Neural cell (in vitro differentiated cells): ENCODE measurements around the gene GSE1. TPM values are rescaled to one million over a fixed set of nuclear protein-coding genes. Genes with fewer than 3 reads are reported as not detected.

ENCODE experiments used
- H2AFZ ChIP-seq: fragments of 200-600, 300-800 bp; sonication (generic), shearing (Covaris generic); 2 replicates; pipeline ENCODE4 v1.6.0; 2014; ENCODE audit warnings: low read depth, mild to moderate bottlenecking, antibody characterized with exemption, low read length, moderate library complexity
- H3F3A ChIP-seq: fragments of 200-600 bp; shearing (Covaris generic); 2 replicates; pipeline ENCODE4 v1.6.1; 2016; ENCODE audit warnings: mild to moderate bottlenecking, moderate library complexity, mixed read lengths, antibody characterized with exemption, low read length; ENCODE audit not compliant: insufficient read depth, poor library complexity, severe bottlenecking
- H3K27ac ChIP-seq: fragments of 200-600, 300-800 bp; sonication (generic), shearing (Covaris generic); 2 replicates; pipeline ENCODE4 v1.5.1; 2014; ENCODE audit warnings: mild to moderate bottlenecking, low read length, moderate library complexity
- H3K27me3 ChIP-seq: fragments of 300-800, 200-600 bp; sonication (generic), shearing (Covaris generic); 2 replicates; pipeline ENCODE4 v1.6.0; 2014; ENCODE audit warnings: mild to moderate bottlenecking, low read depth, low read length, moderate library complexity; ENCODE audit not compliant: insufficient read depth
- H3K36me3 ChIP-seq: fragments of 300-800, 200-600 bp; sonication (generic), shearing (Covaris generic); 2 replicates; pipeline ENCODE4 v1.5.1; 2014; ENCODE audit warnings: mild to moderate bottlenecking, antibody characterized with exemption, low read length, moderate library complexity; ENCODE audit not compliant: insufficient read depth
- H3K4me2 ChIP-seq: fragments of 300-800, 200-600 bp; sonication (generic), shearing (Covaris generic); 2 replicates; pipeline ENCODE4 v1.6.0; 2014; ENCODE audit warnings: mild to moderate bottlenecking, low read length
- H3K4me3 ChIP-seq: fragments of 300-800, 200-600 bp; sonication (generic), shearing (Covaris generic); 2 replicates; pipeline ENCODE4 v1.5.1; 2014; ENCODE audit warnings: mild to moderate bottlenecking, low read length, moderate library complexity
- H3K79me2 ChIP-seq: fragments of 200-600 bp; shearing (Covaris generic); replicated peaks from 2 replicates; pipeline ENCODE4 v1.6.0; 2014; ENCODE audit warnings: mild to moderate bottlenecking, low read length, moderate library complexity; ENCODE audit not compliant: insufficient read depth
- H3K9ac ChIP-seq: fragments of 300-800, 200-600 bp; sonication (generic), shearing (Covaris generic); 2 replicates; pipeline ENCODE4 v1.6.1; 2016; ENCODE audit warnings: mild to moderate bottlenecking, low read length, mixed read lengths
- H3K9me2 ChIP-seq: fragments of 200-600 bp; shearing (Covaris generic); 2 replicates; pipeline ENCODE4 v1.6.1; 2016; ENCODE audit warnings: mild to moderate bottlenecking, low read length, mixed read lengths; ENCODE audit not compliant: insufficient read depth
- H3K9me3 ChIP-seq: fragments of 200-600, 300-800 bp; sonication (generic), shearing (Covaris generic); 2 replicates; pipeline ENCODE4 v1.6.1; 2016; ENCODE audit warnings: mild to moderate bottlenecking, mixed run types, low read length, moderate library complexity, mixed read lengths
- H4K20me1 ChIP-seq: fragments of 200-600 bp; shearing (Covaris generic); 2 replicates; pipeline ENCODE4 v1.6.1; 2016; ENCODE audit warnings: mild to moderate bottlenecking, mixed run types; ENCODE audit not compliant: insufficient read depth
- EP300 ChIP-seq: fragments of 450-650 bp; conservative IDR thresholded peaks from 2 replicates; pipeline ENCODE4 v1.6.1; 2014; ENCODE audit warnings: antibody characterized with exemption, mild to moderate bottlenecking, moderate library complexity; ENCODE audit not compliant: poor library complexity, severe bottlenecking
- EZH2 ChIP-seq: fragments of 200-600, 300-800 bp; shearing (Covaris generic), sonication (generic); IDR thresholded peaks from 2 replicates; pipeline ENCODE4 v1.6.1; 2014; ENCODE audit warnings: antibody characterized with exemption, low read length, borderline replicate concordance, mild to moderate bottlenecking; ENCODE audit not compliant: insufficient read depth, poor library complexity, severe bottlenecking
- MXI1 ChIP-seq: fragments of 450-650 bp; conservative IDR thresholded peaks from 2 replicates; pipeline ENCODE4 v1.6.1; 2014; ENCODE audit warnings: antibody characterized with exemption, mild to moderate bottlenecking; ENCODE audit not compliant: poor library complexity, severe bottlenecking
- POLR2AphosphoS5 ChIP-seq: IDR thresholded peaks from 2 replicates; pipeline ENCODE4 v1.6.1; 2012
- RAD21 ChIP-seq: fragments of 450-650 bp; conservative IDR thresholded peaks from 2 replicates; pipeline ENCODE4 v1.6.1; 2014; ENCODE audit warnings: antibody characterized with exemption, mild to moderate bottlenecking, moderate library complexity
- SMC3 ChIP-seq: fragments of 450-650 bp; conservative IDR thresholded peaks from 2 replicates; pipeline ENCODE4 v1.6.1; 2014; ENCODE audit warnings: antibody characterized with exemption, mild to moderate bottlenecking, moderate library complexity; ENCODE audit not compliant: poor library complexity
- TAF1 ChIP-seq: IDR thresholded peaks from 2 replicates; pipeline ENCODE4 v1.6.1; 2012; ENCODE audit warnings: low read depth
- polyA plus RNA-seq: library from polyadenylated mRNA; depleted of rRNA; stranded (reverse); fragments of >200 nt; gene quantifications from 2 replicates; pipeline ENCODE4 v1.2.3, GENCODE V29; 2014
- TF ChIP-seq, protein P1 (sequence below): IDR thresholded peaks from 2 replicates; pipeline ENCODE4 v1.6.1; 2012; ENCODE audit warnings: borderline replicate concordance
- TF ChIP-seq, protein P2 (sequence below): fragments of 450-650 bp; IDR thresholded peaks from 2 replicates; pipeline ENCODE4 v1.5.1; 2014; ENCODE audit warnings: antibody characterized with exemption, mild to moderate bottlenecking, moderate library complexity; ENCODE audit not compliant: poor library complexity, severe bottlenecking

Gene GSE1
- polyA plus RNA-seq, 1 donor from 2014 or later: 35.6 TPM

- H3K9ac ChIP-seq: no peak overlapping the region
- H3K27me3 ChIP-seq: no peaks in the 10 kb centered on the region
- H3K9me3 ChIP-seq: no peaks in the 10 kb centered on the region
- no peak overlapping the region for H3K4me2 ChIP-seq
- H3K27ac ChIP-seq: no peak overlapping the region
- TF ChIP-seq MXI1 (no peak), EZH2 (no peak), POLR2AphosphoS5 (no peak), TAF1 (no peak), EP300 (no peak), SMC3 (no peak), RAD21 (no peak)
- TF ChIP-seq, protein P1, sequence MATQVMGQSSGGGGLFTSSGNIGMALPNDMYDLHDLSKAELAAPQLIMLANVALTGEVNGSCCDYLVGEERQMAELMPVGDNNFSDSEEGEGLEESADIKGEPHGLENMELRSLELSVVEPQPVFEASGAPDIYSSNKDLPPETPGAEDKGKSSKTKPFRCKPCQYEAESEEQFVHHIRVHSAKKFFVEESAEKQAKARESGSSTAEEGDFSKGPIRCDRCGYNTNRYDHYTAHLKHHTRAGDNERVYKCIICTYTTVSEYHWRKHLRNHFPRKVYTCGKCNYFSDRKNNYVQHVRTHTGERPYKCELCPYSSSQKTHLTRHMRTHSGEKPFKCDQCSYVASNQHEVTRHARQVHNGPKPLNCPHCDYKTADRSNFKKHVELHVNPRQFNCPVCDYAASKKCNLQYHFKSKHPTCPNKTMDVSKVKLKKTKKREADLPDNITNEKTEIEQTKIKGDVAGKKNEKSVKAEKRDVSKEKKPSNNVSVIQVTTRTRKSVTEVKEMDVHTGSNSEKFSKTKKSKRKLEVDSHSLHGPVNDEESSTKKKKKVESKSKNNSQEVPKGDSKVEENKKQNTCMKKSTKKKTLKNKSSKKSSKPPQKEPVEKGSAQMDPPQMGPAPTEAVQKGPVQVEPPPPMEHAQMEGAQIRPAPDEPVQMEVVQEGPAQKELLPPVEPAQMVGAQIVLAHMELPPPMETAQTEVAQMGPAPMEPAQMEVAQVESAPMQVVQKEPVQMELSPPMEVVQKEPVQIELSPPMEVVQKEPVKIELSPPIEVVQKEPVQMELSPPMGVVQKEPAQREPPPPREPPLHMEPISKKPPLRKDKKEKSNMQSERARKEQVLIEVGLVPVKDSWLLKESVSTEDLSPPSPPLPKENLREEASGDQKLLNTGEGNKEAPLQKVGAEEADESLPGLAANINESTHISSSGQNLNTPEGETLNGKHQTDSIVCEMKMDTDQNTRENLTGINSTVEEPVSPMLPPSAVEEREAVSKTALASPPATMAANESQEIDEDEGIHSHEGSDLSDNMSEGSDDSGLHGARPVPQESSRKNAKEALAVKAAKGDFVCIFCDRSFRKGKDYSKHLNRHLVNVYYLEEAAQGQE: no peak
- TF ChIP-seq, protein P2, sequence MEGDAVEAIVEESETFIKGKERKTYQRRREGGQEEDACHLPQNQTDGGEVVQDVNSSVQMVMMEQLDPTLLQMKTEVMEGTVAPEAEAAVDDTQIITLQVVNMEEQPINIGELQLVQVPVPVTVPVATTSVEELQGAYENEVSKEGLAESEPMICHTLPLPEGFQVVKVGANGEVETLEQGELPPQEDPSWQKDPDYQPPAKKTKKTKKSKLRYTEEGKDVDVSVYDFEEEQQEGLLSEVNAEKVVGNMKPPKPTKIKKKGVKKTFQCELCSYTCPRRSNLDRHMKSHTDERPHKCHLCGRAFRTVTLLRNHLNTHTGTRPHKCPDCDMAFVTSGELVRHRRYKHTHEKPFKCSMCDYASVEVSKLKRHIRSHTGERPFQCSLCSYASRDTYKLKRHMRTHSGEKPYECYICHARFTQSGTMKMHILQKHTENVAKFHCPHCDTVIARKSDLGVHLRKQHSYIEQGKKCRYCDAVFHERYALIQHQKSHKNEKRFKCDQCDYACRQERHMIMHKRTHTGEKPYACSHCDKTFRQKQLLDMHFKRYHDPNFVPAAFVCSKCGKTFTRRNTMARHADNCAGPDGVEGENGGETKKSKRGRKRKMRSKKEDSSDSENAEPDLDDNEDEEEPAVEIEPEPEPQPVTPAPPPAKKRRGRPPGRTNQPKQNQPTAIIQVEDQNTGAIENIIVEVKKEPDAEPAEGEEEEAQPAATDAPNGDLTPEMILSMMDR: no peak
- peaks cover 4% of the 10 kb centered on the region for H3F3A ChIP-seq
- peaks cover 19% of the 10 kb centered on the region for H4K20me1 ChIP-seq
- H2AFZ ChIP-seq: no peak overlapping the region
- no peaks in the 10 kb centered on the region for H3K9me2 ChIP-seq
- peaks cover 94% of the 10 kb centered on the region for H3K79me2 ChIP-seq
- H3K4me3 ChIP-seq: no peak overlapping the region
- H3K36me3 ChIP-seq: no peaks in the 10 kb centered on the region
These were observed 11.0 kb downstream of the GSE1 start for GRCh38 chr16:85623997-85624601.

DNA sequence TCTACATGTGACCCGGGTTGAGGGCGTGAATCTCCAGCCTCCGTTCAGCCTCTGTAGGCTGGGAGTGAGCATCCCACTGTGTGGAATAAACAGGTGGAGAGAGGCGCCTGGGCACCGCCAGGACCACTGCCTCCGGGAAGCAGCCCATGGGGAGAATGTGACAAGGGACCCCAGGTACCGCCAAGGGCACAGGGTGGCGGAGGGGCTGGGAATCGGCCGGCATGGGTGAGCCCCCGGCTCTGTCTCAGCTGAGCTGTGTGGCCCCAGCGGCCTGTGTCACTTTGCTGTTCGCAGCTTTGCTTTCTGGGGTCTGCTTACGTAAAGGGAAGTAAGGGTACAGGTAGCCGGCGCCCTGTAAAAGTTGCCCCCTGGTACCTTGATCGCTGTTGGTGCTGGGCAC is 11.5 kb downstream of the GSE1 start:
- Histone ChIP-seq H2AFZ (no peak overlapping the region), H3K36me3 (no peaks in the 10 kb centered on the region), H3K9me3 (no peaks in the 10 kb centered on the region), H3K27me3 (no peaks in the 10 kb centered on the region), H4K20me1 (peaks cover 17% of the 10 kb centered on the region), H3K27ac (no peak overlapping the region), H3K9ac (no peak overlapping the region), H3K4me2 (no peak overlapping the region), H3K9me2 (no peaks in the 10 kb centered on the region), H3F3A (peaks cover 4% of the 10 kb centered on the region), H3K4me3 (no peak overlapping the region), H3K79me2 (peaks cover 94% of the 10 kb centered on the region)
- TF ChIP-seq POLR2AphosphoS5: no peak
- TF ChIP-seq, protein P1: no peak
- TF ChIP-seq RAD21: no peak
- no peak for TF ChIP-seq SMC3
- TF ChIP-seq, protein P2: no peak
- TF ChIP-seq EZH2: no peak
- TF ChIP-seq EP300: no peak
- no peak for TF ChIP-seq TAF1
- no peak for TF ChIP-seq MXI1
